Breast epithelium (tissue), 4 donors: ENCODE measurements around the gene RAB22A. TPM values are rescaled to one million over a fixed set of nuclear protein-coding genes. Genes with fewer than 3 reads are reported as not detected.

Source experiments
- DNase-seq, 2 donors: peaks; one replicate each; pipeline ENCODE4 v3.0.0-alpha.2; 2019; ENCODE audit warnings: low spot score in 2 of 2
- H3K27ac ChIP-seq, 2 donors: fragments of 200-600 bp; sonication (generic) in 1 of 2; one replicate each; pipeline ENCODE4 v1.5.1; 2016 to 2019; ENCODE audit warnings: mild to moderate bottlenecking in 1 of 2
- H3K27me3 ChIP-seq, 2 donors: fragments of 200-600 bp; sonication (generic) in 1 of 2; one replicate each; pipeline versions ENCODE4 v1.5.1 to v1.6.0; 2017 to 2019; ENCODE audit warnings: control low read depth in 1 of 2, mild to moderate bottlenecking in 1 of 2
- H3K36me3 ChIP-seq: fragments of 200-600 bp; one replicate; pipeline ENCODE4 v1.5.1; 2019
- H3K4me1 ChIP-seq, 2 donors: fragments of 200-600 bp; sonication (generic); one replicate each; pipeline ENCODE4 v1.5.1; 2016 to 2019; ENCODE audit warnings: control low read depth in 1 of 2
- H3K4me3 ChIP-seq, 3 donors: fragments of 200-600 bp; sonication (generic); 1 replicate in 2 of 3; 2 replicates in 1 of 3; pipeline ENCODE4 v1.5.1; 2016 to 2019; ENCODE audit warnings: mild to moderate bottlenecking in 3 of 3, moderate library complexity in 2 of 3
- H3K9me3 ChIP-seq, 2 donors: fragments of 200-600 bp; sonication (generic) in 1 of 2; one replicate each; pipeline ENCODE4 v1.5.1; 2016 to 2019; ENCODE audit warnings: control low read depth in 1 of 2
- CTCF ChIP-seq, 3 donors: fragments of 450-650 bp; IDR thresholded peaks; one replicate each; pipeline ENCODE4 v1.5.1; 2016 to 2017; ENCODE audit warnings: antibody characterized with exemption in 3 of 3, mild to moderate bottlenecking in 3 of 3, moderate library complexity in 3 of 3
- POLR2A ChIP-seq: fragments of 450-650 bp; IDR thresholded peaks from one replicate; pipeline ENCODE4 v1.6.1; 2016; ENCODE audit warnings: antibody characterized with exemption, mild to moderate bottlenecking, moderate library complexity
- POLR2AphosphoS5 ChIP-seq, 3 donors: sonication (generic); formaldehyde crosslinking; IDR thresholded peaks; one replicate each; pipeline ENCODE4 v1.6.1; 2017; ENCODE audit warnings: antibody characterized with exemption in 3 of 3
- intact Hi-C: fragments of 100-400 bp; cut with DNase I; formaldehyde crosslinking; loops from one replicate; pipeline ENCODE4 v1.15.1; 2023; ENCODE audit warnings: low total_unique reads
- total RNA-seq, 3 donors: library from RNA; depleted of rRNA; stranded (reverse); fragments of >200 nt; gene quantifications; one replicate each; pipeline ENCODE4 v1.1.0, GENCODE V29; 2016

The RAB22A gene
- total RNA-seq, 3 donors from 2014 or later = 17.7 to 22.4 (median 22.2) TPM

GRCh38 chr20:58322083-58322482 lies 12.6 kb downstream of the RAB22A start:
- Histone ChIP-seq H3K9me3 (no peaks in the 10 kb centered on the region), H3K4me1 (no peaks in the 10 kb centered on the region), H3K27me3 (no peaks in the 10 kb centered on the region), H3K27ac (no peak overlapping the region), H3K36me3 (no peaks in the 10 kb centered on the region), H3K4me3 (no peak overlapping the region)
- intact Hi-C loops = no loop called here
- TF ChIP-seq POLR2AphosphoS5 (IDR thresholded peaks at IDR 0.05) = no peak
- TF ChIP-seq POLR2A = no peak
- TF ChIP-seq CTCF (IDR thresholded peaks at IDR 0.05) = no peak
- no peak for DNase-seq

- Histone ChIP-seq H3K4me1 (no peaks in the 10 kb centered on the region), H3K4me3 (no peak overlapping the region), H3K27ac (no peak overlapping the region), H3K36me3 (no peaks in the 10 kb centered on the region), H3K27me3 (no peaks in the 10 kb centered on the region), H3K9me3 (no peaks in the 10 kb centered on the region)
- intact Hi-C loops = no loop called here
- DNase-seq = no peak
- TF ChIP-seq POLR2A (no peak), POLR2AphosphoS5 (IDR thresholded peaks at IDR 0.05) (no peak), CTCF (IDR thresholded peaks at IDR 0.05) (no peak)
These were observed 16.4 kb downstream of the RAB22A start for GRCh38 chr20:58325912-58326311.

- no peaks in the 10 kb centered on the region for H3K9me3 ChIP-seq
- TF ChIP-seq POLR2AphosphoS5 (IDR thresholded peaks at IDR 0.05) (no peak), CTCF (IDR thresholded peaks at IDR 0.05) (no peak), POLR2A (no peak)
- no peaks in the 10 kb centered on the region for H3K27me3 ChIP-seq
- intact Hi-C loops = no loop called here
- no peaks in the 10 kb centered on the region for H3K36me3 ChIP-seq
- H3K4me1 ChIP-seq = no peaks in the 10 kb centered on the region
- no peak overlapping the region for H3K27ac ChIP-seq
- no peak overlapping the region for H3K4me3 ChIP-seq
- no peak for DNase-seq
These were observed 17.7 kb downstream of the RAB22A start for GRCh38 chr20:58327211-58327610.

GRCh38 chr20:58328836-58329235 lies 19.3 kb downstream of the RAB22A start:
- TF ChIP-seq POLR2A (no peak), CTCF (IDR thresholded peaks at IDR 0.05) (no peak), POLR2AphosphoS5 (IDR thresholded peaks at IDR 0.05) (no peak)
- Histone ChIP-seq H3K27me3 (no peaks in the 10 kb centered on the region), H3K9me3 (no peaks in the 10 kb centered on the region), H3K4me3 (no peak overlapping the region), H3K4me1 (no peaks in the 10 kb centered on the region), H3K27ac (no peak overlapping the region), H3K36me3 (no peaks in the 10 kb centered on the region)
- intact Hi-C loops = no loop called here
- no peak for DNase-seq

- Histone ChIP-seq H3K27ac (no peak overlapping the region), H3K36me3 (no peaks in the 10 kb centered on the region), H3K9me3 (no peaks in the 10 kb centered on the region), H3K27me3 (no peaks in the 10 kb centered on the region), H3K4me3 (no peak overlapping the region), H3K4me1 (no peaks in the 10 kb centered on the region)
- intact Hi-C loops = no loop called here
- no peak for TF ChIP-seq POLR2AphosphoS5 (IDR thresholded peaks at IDR 0.05)
- TF ChIP-seq CTCF (IDR thresholded peaks at IDR 0.05) = no peak
- no peak for DNase-seq
These were observed 20.2 kb downstream of the RAB22A start for GRCh38 chr20:58329711-58330110.
